Panc1 (cell line): ENCODE measurements around the gene LRP1B.

Experiments
- CTCF ChIP-seq: fragments of 450-650 bp; IDR thresholded peaks from 2 replicates; pipeline ENCODE4 v1.5.1; 2017; ENCODE audit warnings: mild to moderate bottlenecking
- POLR2AphosphoS5 ChIP-seq: IDR thresholded peaks from 2 replicates; pipeline ENCODE4 v1.6.1; 2012; ENCODE audit warnings: mild to moderate bottlenecking, low read depth, low read length, moderate library complexity
- SIN3A ChIP-seq: IDR thresholded peaks from 2 replicates; pipeline ENCODE4 v1.6.1; 2012; ENCODE audit warnings: low read depth, mild to moderate bottlenecking, low read length, moderate library complexity, borderline replicate concordance; ENCODE audit not compliant: insufficient read depth

DNA sequence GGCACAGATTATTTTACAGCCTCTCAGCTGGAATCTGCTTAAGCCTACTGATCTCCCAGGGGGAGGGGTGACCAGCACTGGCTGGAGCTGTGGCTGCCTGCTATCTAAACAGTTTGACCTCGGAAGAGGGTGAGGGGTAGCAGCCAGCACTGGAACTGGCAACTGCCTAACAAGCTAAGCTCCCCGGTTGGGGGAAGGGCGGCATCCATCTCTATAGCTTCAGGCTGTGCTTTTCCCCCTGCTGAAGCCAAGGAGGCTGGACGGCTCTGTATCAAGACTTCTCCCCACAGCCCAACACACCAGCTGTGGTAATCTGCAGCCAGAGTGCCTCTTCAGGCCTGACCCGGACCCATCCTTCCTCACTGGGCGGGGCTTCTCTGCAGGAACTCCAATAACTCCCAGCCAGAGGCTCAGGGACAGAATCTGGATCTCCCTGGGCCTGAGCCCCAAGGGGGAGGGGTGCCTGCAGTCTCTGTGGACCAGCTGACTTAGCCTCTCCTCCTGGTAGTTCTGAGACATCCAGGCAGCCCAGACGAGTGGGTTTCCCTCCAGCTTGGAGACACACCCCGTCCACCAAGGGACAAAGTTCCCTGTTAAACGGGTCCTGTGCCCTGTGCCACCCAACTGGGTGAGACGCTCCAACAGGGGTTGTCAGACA, 560.2 kb downstream of the LRP1B start:
- TF ChIP-seq CTCF (no peak), SIN3A (no peak), POLR2AphosphoS5 (no peak)
